Lung (tissue), 12 donors: Measurements from ENCODE around the gene BRF1. TPM values are rescaled to one million over a fixed set of nuclear protein-coding genes. Genes with fewer than 3 reads are reported as not detected.
"Not testable (repeated sequence)": the region's sequence is repeated elsewhere in the genome, so short reads cannot be mapped to it uniquely, and the experiment has no call there.

Source experiments
- ATAC-seq: fragments of 200-7000 bp; cut with Tn5 transposase; one replicate; pipeline ENCODE4 v1.9.1; 2020; ENCODE audit warnings: moderate number of reproducible peaks; ENCODE audit not compliant: insufficient read depth, low FRiP score
- DNase-seq, 3 donors: peaks; one replicate each; pipeline ENCODE4 v3.0.0-alpha.2; 2013 to 2017
- H3K27ac ChIP-seq, 2 donors: one replicate each; pipeline ENCODE4 v1.5.1; 2013; ENCODE audit warnings: mild to moderate bottlenecking in 2 of 2, moderate library complexity in 2 of 2, control low read depth in 1 of 2, inconsistent platforms in 1 of 2, low read depth in 1 of 2, low read length in 1 of 2
- H3K27me3 ChIP-seq, 3 donors: one replicate each; pipeline ENCODE4 v1.5.1; 2013; ENCODE audit warnings: low read length in 2 of 3; ENCODE audit not compliant: control insufficient read depth in 3 of 3, insufficient read depth in 3 of 3
- H3K36me3 ChIP-seq, 4 donors: one replicate each; pipeline ENCODE4 v1.5.1; 2013; ENCODE audit warnings: low read length in 4 of 4, mild to moderate bottlenecking in 1 of 4, moderate library complexity in 1 of 4; ENCODE audit not compliant: control insufficient read depth in 4 of 4, insufficient read depth in 4 of 4
- H3K4me1 ChIP-seq, 5 donors: one replicate each; pipeline ENCODE4 v1.5.1; 2013; ENCODE audit warnings: low read length in 5 of 5, mild to moderate bottlenecking in 2 of 5, moderate library complexity in 1 of 5; ENCODE audit not compliant: control insufficient read depth in 5 of 5, insufficient read depth in 5 of 5
- H3K4me3 ChIP-seq: one replicate; pipeline ENCODE4 v1.5.1; 2013; ENCODE audit warnings: mild to moderate bottlenecking, control low read depth, moderate library complexity
- H3K9ac ChIP-seq, 2 donors: one replicate each; pipeline ENCODE4 v1.5.1; 2013; ENCODE audit warnings: low read length in 2 of 2, control low read depth in 1 of 2; ENCODE audit not compliant: insufficient read depth in 1 of 2
- H3K9me3 ChIP-seq, 4 donors: one replicate each; pipeline ENCODE4 v1.5.1; 2013; ENCODE audit warnings: low read length in 3 of 4, mild to moderate bottlenecking in 1 of 4, moderate library complexity in 1 of 4; ENCODE audit not compliant: control insufficient read depth in 4 of 4, insufficient read depth in 3 of 4
- WGBS, 2 donors: extraction: QIAGEN DNeasy Blood & Tissue Kit; methylation state at CpG; one replicate each; pipeline ENCODE4 v1.1.7; 2013; 5-methylcytosine and 5-hydroxymethylcytosine counted together
- polyA plus RNA-seq, 2 donors: library from polyadenylated mRNA; stranded (reverse); fragments of 200-250 nt; gene quantifications; one replicate each; pipeline ENCODE4 v1.2.1, GENCODE V29; 2013
- total RNA-seq, 2 donors: library from RNA; depleted of rRNA in 1 of 2; stranded (reverse); fragments of >200 nt in 1 of 2; gene quantifications; one replicate each; pipeline ENCODE4 v1.2.1, GENCODE V29; 2014 to 2021
- TF ChIP-seq, protein P1 (sequence below): IDR thresholded peaks from 2 replicates; pipeline ENCODE4 v1.5.1; 2012; ENCODE audit warnings: mild to moderate bottlenecking; ENCODE audit errors: control extremely low read depth, extremely low read depth
- donor health status: control.
- donor health status: control.
- donor health status: Bipolar disorder and iron deficiency.
- donor health status: healthy.
- donor health status: DM: yes; HTN: yes; CAD: no.

BRF1 gene
- total and polyA plus RNA-seq, 4 donors = 14.2 to 55.3 (median 37.2) TPM

DNA sequence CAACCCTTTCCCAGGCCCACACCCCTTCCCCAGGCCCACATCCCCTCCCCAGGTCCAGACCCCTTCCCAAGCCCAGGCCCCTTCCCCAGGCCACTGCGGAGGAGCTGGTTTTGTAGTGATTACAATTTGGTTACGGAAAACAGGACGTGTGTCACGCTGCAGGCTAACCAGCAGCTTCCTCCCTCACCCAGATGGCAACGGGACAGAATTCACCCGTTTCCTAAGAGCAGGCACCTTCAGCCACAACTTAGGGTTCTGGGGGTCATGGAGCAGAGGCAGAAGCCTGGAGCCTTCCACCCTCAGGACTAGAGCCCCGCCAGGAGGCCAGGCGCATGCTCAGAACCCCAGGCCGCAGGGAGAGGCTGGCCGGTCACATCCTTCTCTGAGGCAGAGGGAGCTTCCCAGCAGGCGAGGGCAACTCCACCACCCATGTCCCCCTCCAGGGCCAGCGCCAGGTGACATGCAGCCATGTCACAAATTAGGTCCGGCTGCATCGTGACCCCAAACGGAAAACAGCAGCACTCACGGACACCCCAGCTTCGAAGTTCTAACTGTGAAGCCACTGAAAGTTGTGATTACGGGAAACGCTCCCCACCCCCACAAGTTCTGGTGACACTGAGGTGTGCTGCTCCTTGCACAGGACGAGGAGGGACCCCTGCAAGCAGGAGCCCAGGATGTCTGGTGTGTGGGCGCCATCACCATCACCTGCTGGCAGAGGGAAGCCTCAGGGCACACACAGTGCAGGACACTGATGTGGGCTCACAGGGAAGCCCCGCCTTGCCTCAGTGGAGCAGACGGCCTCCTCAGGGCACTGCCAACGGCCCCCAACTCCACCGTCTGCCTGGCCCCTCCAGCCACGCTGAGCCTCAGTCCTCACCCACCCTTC, 7.7 kb downstream of the BRF1 start:
- DNase-seq (no peak), ATAC-seq (no peak)
- Histone ChIP-seq H3K9ac (no peak overlapping the region), H3K4me1 (peaks cover 0 to 15% (median 6%) of the 10 kb centered on the region in 5 donors), H3K27ac (no peak overlapping the region), H3K36me3 (no peaks in the 10 kb centered on the region), H3K4me3 (no peak overlapping the region), H3K27me3 (no peaks in the 10 kb centered on the region), H3K9me3 (no peaks in the 10 kb centered on the region)
- 36 to 56% methylated on average over 26 of the region's 26 CpGs for WGBS, 2 donors
- TF ChIP-seq, protein P1, sequence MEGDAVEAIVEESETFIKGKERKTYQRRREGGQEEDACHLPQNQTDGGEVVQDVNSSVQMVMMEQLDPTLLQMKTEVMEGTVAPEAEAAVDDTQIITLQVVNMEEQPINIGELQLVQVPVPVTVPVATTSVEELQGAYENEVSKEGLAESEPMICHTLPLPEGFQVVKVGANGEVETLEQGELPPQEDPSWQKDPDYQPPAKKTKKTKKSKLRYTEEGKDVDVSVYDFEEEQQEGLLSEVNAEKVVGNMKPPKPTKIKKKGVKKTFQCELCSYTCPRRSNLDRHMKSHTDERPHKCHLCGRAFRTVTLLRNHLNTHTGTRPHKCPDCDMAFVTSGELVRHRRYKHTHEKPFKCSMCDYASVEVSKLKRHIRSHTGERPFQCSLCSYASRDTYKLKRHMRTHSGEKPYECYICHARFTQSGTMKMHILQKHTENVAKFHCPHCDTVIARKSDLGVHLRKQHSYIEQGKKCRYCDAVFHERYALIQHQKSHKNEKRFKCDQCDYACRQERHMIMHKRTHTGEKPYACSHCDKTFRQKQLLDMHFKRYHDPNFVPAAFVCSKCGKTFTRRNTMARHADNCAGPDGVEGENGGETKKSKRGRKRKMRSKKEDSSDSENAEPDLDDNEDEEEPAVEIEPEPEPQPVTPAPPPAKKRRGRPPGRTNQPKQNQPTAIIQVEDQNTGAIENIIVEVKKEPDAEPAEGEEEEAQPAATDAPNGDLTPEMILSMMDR = no peak

DNA sequence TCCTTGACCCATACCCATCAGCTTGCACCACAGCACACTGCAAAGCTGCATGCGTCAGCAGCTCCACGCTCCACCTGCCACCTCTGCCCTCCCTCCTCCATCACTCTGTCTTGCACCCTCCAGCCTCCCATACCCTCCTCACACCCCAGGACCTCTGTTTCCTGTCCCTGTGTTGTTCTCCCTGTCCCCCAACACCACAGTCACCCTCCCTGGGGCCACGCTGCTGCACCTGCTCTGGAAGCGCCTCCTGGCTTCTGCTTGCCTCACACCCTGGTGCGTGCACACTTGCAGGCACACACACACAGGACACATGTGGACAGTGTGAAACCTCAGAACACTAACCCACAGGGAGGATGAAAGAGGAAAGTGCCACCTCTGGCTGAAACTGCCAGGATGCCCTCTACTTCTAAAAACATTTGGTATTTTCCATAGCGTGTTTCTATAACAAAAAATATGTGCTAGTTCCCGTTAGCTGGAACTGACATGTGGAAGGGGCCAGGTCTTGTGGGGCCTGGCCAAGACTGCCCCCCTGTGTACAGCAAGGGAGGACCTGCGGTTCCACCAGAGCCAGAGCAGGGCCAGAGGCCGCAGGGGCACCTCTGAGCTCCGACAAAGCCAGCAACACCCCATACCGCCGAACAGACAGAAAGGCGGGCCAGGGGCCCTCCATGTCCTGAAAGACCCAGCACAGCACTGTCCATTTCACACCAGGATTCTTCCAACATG, 10.0 kb downstream of the BRF1 start:
- no peaks in the 10 kb centered on the region for H3K36me3 ChIP-seq
- ATAC-seq (no peak), DNase-seq (no peak)
- no peak overlapping the region for H3K9ac ChIP-seq
- no peak overlapping the region for H3K27ac ChIP-seq
- TF ChIP-seq, protein P1 = no peak
- no peaks in the 10 kb centered on the region for H3K27me3 ChIP-seq
- H3K4me1 ChIP-seq = peaks cover 0 to 15% (median 6%) of the 10 kb centered on the region in 5 donors
- no peaks in the 10 kb centered on the region for H3K9me3 ChIP-seq
- WGBS, 2 donors = 49 to 66% methylated on average over 13 of the region's 13 CpGs
- no peak overlapping the region for H3K4me3 ChIP-seq

DNA sequence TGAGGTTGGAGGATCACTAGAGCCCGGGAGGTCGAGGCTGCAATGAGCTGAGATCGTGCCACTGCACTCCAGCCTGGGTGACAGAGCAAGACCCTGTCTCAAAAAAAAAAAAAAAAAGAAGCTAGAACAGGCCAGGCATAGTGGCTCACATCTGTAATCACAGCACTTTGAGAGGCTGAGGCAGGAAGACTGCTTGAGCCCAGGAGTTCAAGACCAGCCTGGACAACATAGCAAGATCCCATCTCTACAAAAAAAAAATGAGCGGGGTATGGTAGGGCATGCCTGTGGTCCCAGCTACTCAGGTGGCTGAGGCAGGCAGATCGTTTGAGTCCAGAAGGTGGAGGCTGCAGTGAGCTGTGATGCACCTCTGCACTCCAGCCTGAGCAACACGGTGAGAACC, 11.9 kb downstream of the BRF1 start:
- not testable (repeated sequence) for H3K9me3 ChIP-seq, H3K4me3 ChIP-seq, H3K27ac ChIP-seq, H3K36me3 ChIP-seq, ATAC-seq, DNase-seq, H3K9ac ChIP-seq, H3K27me3 ChIP-seq
- H3K4me1 ChIP-seq = peaks cover 0 to 14% (median 0%) of the 10 kb centered on the region in 5 donors
- WGBS, 2 donors = 90% methylated on average over 6 of the region's 6 CpGs
